Sigmoid colon (tissue), 7 donors: Measurements from ENCODE around the gene EPB41L4A. TPM values are rescaled to one million over a fixed set of nuclear protein-coding genes. Genes with fewer than 3 reads are reported as not detected.

Experiments
- DNase-seq: peaks from one replicate; pipeline ENCODE4 v3.0.0-alpha.2; 2019
- H3K27ac ChIP-seq, 4 donors: fragments of 200-600 bp; sonication (generic); one replicate each; pipeline ENCODE4 v1.5.1; 2016 to 2019; ENCODE audit warnings: mild to moderate bottlenecking in 1 of 4
- H3K27me3 ChIP-seq, 3 donors: fragments of 200-600 bp; sonication (generic); one replicate each; pipeline ENCODE4 v1.5.1; 2019; ENCODE audit warnings: mild to moderate bottlenecking in 1 of 3
- H3K36me3 ChIP-seq, 4 donors: fragments of 200-600 bp; sonication (generic); one replicate each; pipeline ENCODE4 v1.5.1; 2016 to 2019
- H3K4me1 ChIP-seq, 4 donors: fragments of 200-600 bp; sonication (generic); one replicate each; pipeline ENCODE4 v1.5.1; 2017 to 2019
- H3K4me3 ChIP-seq, 4 donors: fragments of 200-600 bp; sonication (generic); one replicate each; pipeline ENCODE4 v1.5.1; 2017 to 2019; ENCODE audit warnings: mild to moderate bottlenecking in 2 of 4, moderate library complexity in 1 of 4
- H3K9me3 ChIP-seq, 4 donors: fragments of 200-600 bp in 3 of 4; sonication (generic) in 3 of 4; one replicate each; pipeline versions ENCODE4 v1.5.1 to v1.6.1; 2013 to 2019
- EP300 ChIP-seq, 4 donors: sonication (generic); formaldehyde crosslinking; IDR thresholded peaks; one replicate each; pipeline ENCODE4 v1.6.1; 2017; ENCODE audit warnings: antibody characterized with exemption in 4 of 4
- POLR2A ChIP-seq, 2 donors: fragments of 450-650 bp; IDR thresholded peaks; one replicate each; pipeline ENCODE4 v1.6.1; 2016; ENCODE audit warnings: antibody characterized with exemption in 2 of 2, mild to moderate bottlenecking in 2 of 2, moderate library complexity in 2 of 2
- POLR2AphosphoS5 ChIP-seq, 4 donors: sonication (generic); formaldehyde crosslinking; IDR thresholded peaks; one replicate each; pipeline ENCODE4 v1.6.1; 2017; ENCODE audit warnings: antibody characterized with exemption in 4 of 4
- whole genome bisulfite sequencing, 2 donors: extraction: QIAGEN DNeasy Blood & Tissue Kit; methylation state at CpG; one replicate each; pipeline ENCODE4 v1.1.7; 2013; 5-methylcytosine and 5-hydroxymethylcytosine counted together
- intact Hi-C: fragments of 100-400 bp; cut with DNase I; formaldehyde crosslinking; loops from one replicate; pipeline ENCODE4 v1.15.1; 2023
- polyA plus RNA-seq, 3 donors: library from polyadenylated mRNA; stranded (reverse); fragments of 200-250 nt; gene quantifications; one replicate each; pipeline ENCODE4 v1.2.3, GENCODE V29; 2013
- total RNA-seq, 4 donors: library from RNA; depleted of rRNA; stranded (reverse); fragments of >200 nt; gene quantifications; one replicate each; pipeline ENCODE4 v1.1.0, GENCODE V29; 2016
- TF ChIP-seq, protein P1 (sequence below), 4 experiments: fragments of 450-650 bp in 3 of 4; fragments of 200-600 bp in 1 of 4; IDR thresholded peaks; one replicate each; pipeline ENCODE4 v1.5.1; 2016 to 2019; ENCODE audit warnings: antibody characterized with exemption in 4 of 4, mild to moderate bottlenecking in 3 of 4, moderate library complexity in 2 of 4
- donor health status: healthy with polysubstance abuse.
- donor health status: Bipolar disorder and iron deficiency.
- donor health status: healthy.

EPB41L4A gene
- total and polyA plus RNA-seq, 7 donors = 3.7 to 75.3 (median 4.8) TPM

DNA sequence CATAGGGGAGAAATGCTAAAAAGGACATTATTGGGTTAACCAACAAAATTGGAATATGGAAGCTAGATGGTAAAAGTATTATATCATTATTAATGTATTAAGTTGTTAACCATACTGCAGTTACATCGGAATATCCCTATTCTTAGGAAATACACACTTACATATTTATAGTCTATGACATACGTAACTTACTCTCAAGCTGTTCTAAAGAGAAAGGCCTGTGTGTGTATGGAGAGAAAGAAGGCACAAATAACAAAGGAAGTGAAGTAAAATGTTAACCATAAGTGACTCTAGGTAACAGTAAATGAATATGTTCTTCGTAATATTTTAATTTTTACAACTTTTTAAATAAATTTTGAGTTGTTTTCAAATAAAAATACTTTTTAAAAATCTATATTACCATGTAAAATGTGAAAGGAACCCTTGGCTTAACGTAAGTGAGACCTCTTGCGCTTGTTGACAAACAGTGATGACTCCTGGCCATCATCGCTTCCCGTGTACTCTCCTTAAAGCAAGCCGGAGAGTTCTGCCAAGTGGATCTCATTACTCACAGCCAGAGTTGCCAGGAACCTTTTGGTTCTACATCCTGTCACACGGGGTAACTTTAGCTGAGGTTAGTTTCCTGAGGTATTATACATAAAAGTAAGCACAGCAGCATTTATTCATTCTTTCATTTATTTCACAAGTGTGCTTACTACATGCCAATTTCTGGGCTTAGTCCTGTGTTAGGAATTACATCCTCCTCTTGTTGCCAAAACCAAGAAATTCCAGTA lies 165.4 kb downstream of the EPB41L4A start:
- Histone ChIP-seq H3K4me3 (no peak overlapping the region), H3K27me3 (no peaks in the 10 kb centered on the region), H3K9me3 (no peaks in the 10 kb centered on the region), H3K36me3 (no peaks in the 10 kb centered on the region), H3K27ac (peak overlapping the region in 1 of 4 donors; percentile 12), H3K4me1 (no peaks in the 10 kb centered on the region)
- TF ChIP-seq EP300 (IDR thresholded peaks at IDR 0.05) = no peak
- TF ChIP-seq POLR2AphosphoS5 (IDR thresholded peaks at IDR 0.05) = no peak
- TF ChIP-seq POLR2A (IDR thresholded peaks at IDR 0.05) = no peak
- TF ChIP-seq, protein P1, sequence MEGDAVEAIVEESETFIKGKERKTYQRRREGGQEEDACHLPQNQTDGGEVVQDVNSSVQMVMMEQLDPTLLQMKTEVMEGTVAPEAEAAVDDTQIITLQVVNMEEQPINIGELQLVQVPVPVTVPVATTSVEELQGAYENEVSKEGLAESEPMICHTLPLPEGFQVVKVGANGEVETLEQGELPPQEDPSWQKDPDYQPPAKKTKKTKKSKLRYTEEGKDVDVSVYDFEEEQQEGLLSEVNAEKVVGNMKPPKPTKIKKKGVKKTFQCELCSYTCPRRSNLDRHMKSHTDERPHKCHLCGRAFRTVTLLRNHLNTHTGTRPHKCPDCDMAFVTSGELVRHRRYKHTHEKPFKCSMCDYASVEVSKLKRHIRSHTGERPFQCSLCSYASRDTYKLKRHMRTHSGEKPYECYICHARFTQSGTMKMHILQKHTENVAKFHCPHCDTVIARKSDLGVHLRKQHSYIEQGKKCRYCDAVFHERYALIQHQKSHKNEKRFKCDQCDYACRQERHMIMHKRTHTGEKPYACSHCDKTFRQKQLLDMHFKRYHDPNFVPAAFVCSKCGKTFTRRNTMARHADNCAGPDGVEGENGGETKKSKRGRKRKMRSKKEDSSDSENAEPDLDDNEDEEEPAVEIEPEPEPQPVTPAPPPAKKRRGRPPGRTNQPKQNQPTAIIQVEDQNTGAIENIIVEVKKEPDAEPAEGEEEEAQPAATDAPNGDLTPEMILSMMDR (IDR thresholded peaks at IDR 0.05) = no peak
- intact Hi-C loops = no loop called here
- peak; percentile 66 for DNase-seq
- 63 to 65% methylated on average over 9 of the region's 9 CpGs for WGBS, 2 donors

DNA sequence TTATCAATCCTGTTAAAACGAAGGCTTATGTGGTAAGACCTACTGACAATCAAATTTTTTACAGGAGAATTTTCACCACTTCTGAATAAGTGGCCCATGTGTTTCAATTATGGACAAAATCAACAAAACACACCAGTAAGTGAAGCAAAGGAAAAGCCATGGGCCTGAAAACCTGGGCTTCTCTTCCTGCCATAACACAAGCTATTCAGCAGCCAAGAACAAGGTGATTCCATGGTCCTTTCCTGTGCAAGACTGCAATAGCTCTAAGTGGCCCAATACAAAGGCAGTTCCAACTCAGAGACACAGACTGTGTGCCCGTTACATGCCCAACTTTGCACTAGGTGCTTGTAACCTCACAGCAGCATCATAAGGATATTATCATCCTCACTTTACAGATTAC lies 168.5 kb downstream of the EPB41L4A start:
- no peaks in the 10 kb centered on the region for H3K36me3 ChIP-seq
- WGBS, 2 donors = 82 to 86% methylated on average over 2 of the region's 2 CpGs
- H3K27me3 ChIP-seq = no peaks in the 10 kb centered on the region
- no peak for TF ChIP-seq POLR2AphosphoS5 (IDR thresholded peaks at IDR 0.05)
- TF ChIP-seq, protein P1 (IDR thresholded peaks at IDR 0.05) = no peak
- no peak for TF ChIP-seq POLR2A (IDR thresholded peaks at IDR 0.05)
- TF ChIP-seq EP300 (IDR thresholded peaks at IDR 0.05) = no peak
- intact Hi-C loops = no loop called here
- no peak overlapping the region for H3K4me3 ChIP-seq
- no peak for DNase-seq
- H3K27ac ChIP-seq = no peak overlapping the region
- H3K9me3 ChIP-seq = no peaks in the 10 kb centered on the region
- no peaks in the 10 kb centered on the region for H3K4me1 ChIP-seq

DNA sequence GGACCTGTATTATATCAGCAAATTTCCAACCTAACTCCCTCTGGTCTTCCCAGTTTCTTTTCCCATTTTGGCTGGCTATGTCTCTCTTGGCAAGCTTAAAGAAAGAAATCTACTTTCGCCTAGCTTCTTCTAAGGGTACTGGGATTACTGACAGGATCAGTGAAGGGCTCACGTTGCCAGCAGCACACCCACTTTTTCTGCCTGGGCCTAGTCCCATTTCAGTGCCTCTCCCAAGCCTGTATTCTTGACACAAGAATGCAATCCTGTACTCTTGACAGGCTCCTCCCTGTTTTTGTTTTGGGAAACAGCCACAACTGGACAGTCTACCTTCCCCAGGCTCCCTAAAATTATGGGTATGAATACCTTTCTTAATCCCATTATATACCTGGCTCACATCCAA lies 170.5 kb downstream of the EPB41L4A start:
- Histone ChIP-seq H3K27me3 (no peaks in the 10 kb centered on the region), H3K36me3 (no peaks in the 10 kb centered on the region), H3K4me3 (no peak overlapping the region), H3K4me1 (no peaks in the 10 kb centered on the region), H3K9me3 (no peaks in the 10 kb centered on the region), H3K27ac (peak overlapping the region in 1 of 4 donors; percentile 17)
- no peak for DNase-seq
- TF ChIP-seq POLR2A (IDR thresholded peaks at IDR 0.05) = no peak
- TF ChIP-seq, protein P1 (IDR thresholded peaks at IDR 0.05) = no peak
- TF ChIP-seq POLR2AphosphoS5 (IDR thresholded peaks at IDR 0.05) = no peak
- no peak for TF ChIP-seq EP300 (IDR thresholded peaks at IDR 0.05)
- 81 to 84% methylated on average over 2 of the region's 2 CpGs for WGBS, 2 donors
- intact Hi-C loops = no loop called here

DNA sequence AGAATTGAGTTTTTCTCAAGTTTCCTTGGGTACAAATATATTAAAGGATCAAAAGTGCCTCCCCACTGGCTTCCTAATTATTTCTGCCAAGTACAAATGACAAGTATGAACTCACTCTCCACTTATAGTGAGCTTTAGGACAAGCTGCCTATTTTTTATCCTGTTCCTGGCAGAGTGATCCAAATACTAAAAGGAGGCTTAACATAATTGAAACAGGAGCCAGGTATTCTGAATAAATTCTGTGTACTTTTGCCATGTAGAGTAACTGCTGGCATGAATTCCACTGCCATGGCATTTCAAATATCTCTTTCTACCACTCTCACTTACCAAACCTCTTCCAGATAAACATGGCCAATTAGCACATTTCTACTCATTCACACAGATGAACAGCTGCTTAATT lies 171.1 kb downstream of the EPB41L4A start:
- no peaks in the 10 kb centered on the region for H3K27me3 ChIP-seq
- intact Hi-C loops = no loop called here
- peak overlapping the region in 1 of 4 donors; percentile 17 for H3K27ac ChIP-seq
- no peaks in the 10 kb centered on the region for H3K36me3 ChIP-seq
- DNase-seq = no peak
- no peak overlapping the region for H3K4me3 ChIP-seq
- H3K4me1 ChIP-seq = no peaks in the 10 kb centered on the region
- H3K9me3 ChIP-seq = no peaks in the 10 kb centered on the region
- TF ChIP-seq POLR2AphosphoS5 (IDR thresholded peaks at IDR 0.05) (no peak), POLR2A (IDR thresholded peaks at IDR 0.05) (no peak), EP300 (IDR thresholded peaks at IDR 0.05) (no peak)
- TF ChIP-seq, protein P1 (IDR thresholded peaks at IDR 0.05) = no peak

DNA sequence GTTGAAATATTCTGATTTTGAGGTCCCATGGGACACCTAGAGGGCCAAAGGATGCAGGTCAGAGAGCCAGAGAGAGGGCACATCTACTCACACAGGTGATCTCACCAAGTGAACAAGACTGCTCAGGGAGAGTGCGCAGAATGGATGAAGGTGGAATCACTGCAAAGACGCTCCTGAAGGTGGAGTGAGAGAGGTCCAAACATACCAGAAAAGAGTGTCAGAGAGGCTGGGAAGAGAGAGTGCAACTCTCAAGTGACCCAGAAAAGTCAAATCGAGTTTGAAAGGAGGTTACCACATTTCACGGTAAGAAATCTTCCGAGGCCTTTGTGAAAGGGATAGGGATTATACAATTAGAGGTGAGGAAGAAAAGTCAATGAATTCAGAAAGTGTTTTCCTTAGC lies 173.4 kb downstream of the EPB41L4A start:
- no peaks in the 10 kb centered on the region for H3K9me3 ChIP-seq
- 76 to 88% methylated on average over 5 of the region's 5 CpGs for WGBS, 2 donors

More for the DNA sequence above, 173.4 kb downstream of the EPB41L4A start:
- intact Hi-C loops = no loop called here
- H3K4me3 ChIP-seq = no peak overlapping the region
- H3K36me3 ChIP-seq = no peaks in the 10 kb centered on the region
- DNase-seq = no peak
- H3K27me3 ChIP-seq = no peaks in the 10 kb centered on the region
- H3K4me1 ChIP-seq = no peaks in the 10 kb centered on the region
- H3K27ac ChIP-seq = no peak overlapping the region
- no peak for TF ChIP-seq POLR2AphosphoS5 (IDR thresholded peaks at IDR 0.05)
- no peak for TF ChIP-seq POLR2A (IDR thresholded peaks at IDR 0.05)
- TF ChIP-seq EP300 (IDR thresholded peaks at IDR 0.05) = no peak
- TF ChIP-seq, protein P1 (IDR thresholded peaks at IDR 0.05) = no peak
